Left kidney (tissue), 2 donors: Measurements from ENCODE around the gene PSMB10. TPM values are rescaled to one million over a fixed set of nuclear protein-coding genes. Genes with fewer than 3 reads are reported as not detected.
A peak's percentile ranks its signal among the peaks of the same experiment; 100 is the strongest.

ENCODE experiments used
- DNase-seq: peaks from one replicate; pipeline ENCODE4 v3.0.0-alpha.2; 2013
- polyA plus RNA-seq: library from polyadenylated mRNA; unstranded; fragments of 120-200 nt; gene quantifications from one replicate; pipeline ENCODE4 v1.2.1, GENCODE V29; 2013; ENCODE audit not compliant: insufficient read length

Gene PSMB10
- polyA plus RNA-seq, 1 donor = 17.3 TPM

GRCh38 chr16:67901734-67902133 lies 34.9 kb downstream of the PSMB10 start:
- DNase-seq = no peak

GRCh38 chr16:67897231-67897630 lies 39.4 kb downstream of the PSMB10 start:
- no peak for DNase-seq

GRCh38 chr16:67893743-67894399 lies 42.8 kb downstream of the PSMB10 start:
- DNase-seq = no peak

- peak; percentile 94 for DNase-seq
These were observed 43.5 kb downstream of the PSMB10 start, which contains the start of gene PSKH1 for GRCh38 chr16:67892899-67893742. TSS of gene PSKH1 (plus strand) at chr16:67893254. CDS start at chr16:67908750, 15,496 bp downstream.

GRCh38 chr16:67892375-67892774 lies 44.3 kb downstream of the PSMB10 start:
- no peak for DNase-seq

GRCh38 chr16:67888331-67888730 lies 48.3 kb downstream of the PSMB10 start:
- no peak for DNase-seq

GRCh38 chr16:67886387-67886786 lies 50.3 kb downstream of the PSMB10 start:
- no peak for DNase-seq

- no peak for DNase-seq
These were observed 50.7 kb downstream of the PSMB10 start for GRCh38 chr16:67885976-67886375.

- DNase-seq = no peak
These were observed 51.1 kb downstream of the PSMB10 start for GRCh38 chr16:67885545-67885944.

GRCh38 chr16:67884684-67885083 lies 52.0 kb downstream of the PSMB10 start, which contains the start of gene NRN1L:
TSS of gene NRN1L (plus strand) at chr16:67884885. CDS start at chr16:67884904, 19 bp downstream.
- DNase-seq = peak; percentile 67

Other genes with a start within 250 kb of the PSMB10 start
- 19.7 TPM for gene GFOD2, start 217.5 kb downstream of the PSMB10 start, polyA plus RNA-seq
- gene RANBP10, start 130.3 kb downstream of the PSMB10 start, polyA plus RNA-seq = 29.3 TPM
- 7.8 TPM for gene TSNAXIP1, start 130.0 kb downstream of the PSMB10 start, polyA plus RNA-seq
- gene THAP11, start 94.5 kb downstream of the PSMB10 start, polyA plus RNA-seq = 26.1 TPM
- 128 TPM for gene NUTF2, start 89.9 kb downstream of the PSMB10 start, polyA plus RNA-seq
- 51.7 TPM for gene CENPT, start 89.2 kb downstream of the PSMB10 start, polyA plus RNA-seq
- gene EDC4, start 63.8 kb downstream of the PSMB10 start, polyA plus RNA-seq = 92.2 TPM
- not detected for gene NRN1L, start 52.0 kb downstream of the PSMB10 start, polyA plus RNA-seq
- gene PSKH1, start 43.6 kb downstream of the PSMB10 start, polyA plus RNA-seq = 33.7 TPM
- 8.0 TPM for gene CTRL, start 5.0 kb downstream of the PSMB10 start, polyA plus RNA-seq
- 21.9 TPM for gene LCAT, start 7.3 kb upstream of the PSMB10 start, polyA plus RNA-seq
- gene SLC12A4, start 31.8 kb upstream of the PSMB10 start, polyA plus RNA-seq = 39.1 TPM
- gene DPEP3, start 43.6 kb upstream of the PSMB10 start, polyA plus RNA-seq = 0.08 TPM
- gene DPEP2, start 62.6 kb upstream of the PSMB10 start, polyA plus RNA-seq = 1.2 TPM
- gene DPEP2NB, start 79.1 kb upstream of the PSMB10 start, polyA plus RNA-seq = not detected
- gene DDX28, start 86.4 kb upstream of the PSMB10 start, polyA plus RNA-seq = 8.8 TPM
- gene DUS2, start 86.4 kb upstream of the PSMB10 start, polyA plus RNA-seq = 15.7 TPM
- 38.0 TPM for gene NFATC3, start 148.5 kb upstream of the PSMB10 start, polyA plus RNA-seq